Esophagus muscularis mucosa (tissue), 3 donors: ENCODE measurements around the gene EFCAB14.

ENCODE experiments used
- CTCF ChIP-seq, 3 experiments: fragments of 200-600 bp in 2 of 3; fragments of 450-650 bp in 1 of 3; sonication (generic) in 2 of 3; IDR thresholded peaks; one replicate each; pipeline ENCODE4 v1.5.1; 2017 to 2019; ENCODE audit warnings: antibody characterized with exemption in 3 of 3, mild to moderate bottlenecking in 2 of 3, moderate library complexity in 1 of 3
- POLR2A ChIP-seq: fragments of 450-650 bp; IDR thresholded peaks from one replicate; pipeline ENCODE4 v1.6.1; 2017; ENCODE audit warnings: antibody characterized with exemption, moderate library complexity, mild to moderate bottlenecking, low read depth
- POLR2AphosphoS5 ChIP-seq, 2 donors: sonication (generic); formaldehyde crosslinking; IDR thresholded peaks; one replicate each; pipeline ENCODE4 v1.6.1; 2017; ENCODE audit warnings: antibody characterized with exemption in 2 of 2

DNA sequence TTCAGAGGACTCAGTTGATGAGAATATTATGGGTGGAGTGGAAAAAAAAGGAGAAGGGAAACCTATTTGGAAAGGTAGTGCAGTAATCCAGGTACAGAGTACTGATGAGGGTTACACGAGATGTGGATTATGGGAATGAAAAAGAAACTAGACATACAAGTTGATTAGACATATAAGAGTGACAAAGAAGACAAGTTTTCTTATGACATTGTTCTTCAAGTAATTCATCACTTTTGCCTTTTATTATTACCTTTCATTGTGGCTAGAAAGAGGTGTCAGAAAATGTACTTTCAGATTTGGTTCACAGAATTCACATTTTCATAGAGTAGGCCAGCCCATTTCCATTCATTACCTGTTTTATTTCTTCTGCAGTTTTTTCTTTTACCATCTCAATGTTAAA, 61.1 kb downstream of the EFCAB14 start:
- TF ChIP-seq CTCF (IDR thresholded peaks at IDR 0.05) (no peak), POLR2A (no peak), POLR2AphosphoS5 (IDR thresholded peaks at IDR 0.05) (no peak)
